HEK293 (cell line): ENCODE measurements around the gene NBPF9.
"Not testable (repeated sequence)": the region's sequence is repeated elsewhere in the genome, so short reads cannot be mapped to it uniquely, and the experiment has no call there.

Experiments
- RBAK ChIP-seq: fragments of 450-650 bp; formaldehyde crosslinking; IDR thresholded peaks from 2 replicates; pipeline ENCODE4 v1.5.1; 2016; ENCODE audit warnings: missing biosample characterization, missing genetic modification characterization
- ZNF214 ChIP-seq: fragments of 450-650 bp; formaldehyde crosslinking; IDR thresholded peaks from 2 replicates; pipeline ENCODE4 v1.5.1; 2017; ENCODE audit warnings: missing biosample characterization, mild to moderate bottlenecking, missing genetic modification characterization, borderline replicate concordance
- TF ChIP-seq, protein P1 (sequence below): fragments of 450-650 bp; formaldehyde crosslinking; IDR thresholded peaks from 2 replicates; pipeline ENCODE4 v1.5.1; 2016; ENCODE audit warnings: missing biosample characterization, missing genetic modification characterization
- TF ChIP-seq, protein P2 (sequence below): fragments of 450-650 bp; formaldehyde crosslinking; IDR thresholded peaks from 2 replicates; pipeline ENCODE4 v1.5.1; 2016; ENCODE audit warnings: missing biosample characterization, missing genetic modification characterization

DNA sequence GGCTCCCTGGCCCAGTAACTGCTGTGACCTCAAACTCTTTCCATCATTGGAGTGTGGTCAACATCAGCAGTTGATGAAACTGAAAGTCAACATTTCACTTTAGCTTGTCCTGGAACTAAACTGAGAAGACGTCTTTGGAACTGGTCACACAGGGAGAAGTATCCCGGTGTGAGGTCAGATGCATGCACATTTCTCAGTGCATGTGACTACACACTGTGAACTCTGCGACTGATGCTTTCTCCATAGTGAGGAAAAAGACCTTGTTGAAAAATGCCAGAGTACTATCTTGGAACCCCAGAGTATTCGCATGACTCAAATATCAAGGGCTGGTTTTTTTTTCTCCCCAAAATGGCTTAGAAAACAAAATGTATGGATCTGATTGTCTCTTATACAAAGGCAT lies 46.6 kb upstream of the NBPF9 start:
- TF ChIP-seq RBAK, ZNF214 (tag by site-specific recombination): not testable (repeated sequence)
- TF ChIP-seq, protein P1, sequence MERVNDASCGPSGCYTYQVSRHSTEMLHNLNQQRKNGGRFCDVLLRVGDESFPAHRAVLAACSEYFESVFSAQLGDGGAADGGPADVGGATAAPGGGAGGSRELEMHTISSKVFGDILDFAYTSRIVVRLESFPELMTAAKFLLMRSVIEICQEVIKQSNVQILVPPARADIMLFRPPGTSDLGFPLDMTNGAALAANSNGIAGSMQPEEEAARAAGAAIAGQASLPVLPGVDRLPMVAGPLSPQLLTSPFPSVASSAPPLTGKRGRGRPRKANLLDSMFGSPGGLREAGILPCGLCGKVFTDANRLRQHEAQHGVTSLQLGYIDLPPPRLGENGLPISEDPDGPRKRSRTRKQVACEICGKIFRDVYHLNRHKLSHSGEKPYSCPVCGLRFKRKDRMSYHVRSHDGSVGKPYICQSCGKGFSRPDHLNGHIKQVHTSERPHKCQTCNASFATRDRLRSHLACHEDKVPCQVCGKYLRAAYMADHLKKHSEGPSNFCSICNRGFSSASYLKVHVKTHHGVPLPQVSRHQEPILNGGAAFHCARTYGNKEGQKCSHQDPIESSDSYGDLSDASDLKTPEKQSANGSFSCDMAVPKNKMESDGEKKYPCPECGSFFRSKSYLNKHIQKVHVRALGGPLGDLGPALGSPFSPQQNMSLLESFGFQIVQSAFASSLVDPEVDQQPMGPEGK (tag by site-specific recombination), result not testable (repeated sequence)
- TF ChIP-seq, protein P2, sequence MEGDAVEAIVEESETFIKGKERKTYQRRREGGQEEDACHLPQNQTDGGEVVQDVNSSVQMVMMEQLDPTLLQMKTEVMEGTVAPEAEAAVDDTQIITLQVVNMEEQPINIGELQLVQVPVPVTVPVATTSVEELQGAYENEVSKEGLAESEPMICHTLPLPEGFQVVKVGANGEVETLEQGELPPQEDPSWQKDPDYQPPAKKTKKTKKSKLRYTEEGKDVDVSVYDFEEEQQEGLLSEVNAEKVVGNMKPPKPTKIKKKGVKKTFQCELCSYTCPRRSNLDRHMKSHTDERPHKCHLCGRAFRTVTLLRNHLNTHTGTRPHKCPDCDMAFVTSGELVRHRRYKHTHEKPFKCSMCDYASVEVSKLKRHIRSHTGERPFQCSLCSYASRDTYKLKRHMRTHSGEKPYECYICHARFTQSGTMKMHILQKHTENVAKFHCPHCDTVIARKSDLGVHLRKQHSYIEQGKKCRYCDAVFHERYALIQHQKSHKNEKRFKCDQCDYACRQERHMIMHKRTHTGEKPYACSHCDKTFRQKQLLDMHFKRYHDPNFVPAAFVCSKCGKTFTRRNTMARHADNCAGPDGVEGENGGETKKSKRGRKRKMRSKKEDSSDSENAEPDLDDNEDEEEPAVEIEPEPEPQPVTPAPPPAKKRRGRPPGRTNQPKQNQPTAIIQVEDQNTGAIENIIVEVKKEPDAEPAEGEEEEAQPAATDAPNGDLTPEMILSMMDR (tag by site-specific recombination), result not testable (repeated sequence)
